HepG2 (cell line): ENCODE results near the gene SLC50A1.

ENCODE experiments used
- CHD4 ChIP-seq: fragments of 200-600 bp; sonication (generic); IDR thresholded peaks from 2 replicates; pipeline ENCODE4 v1.7.0; 2017; ENCODE audit warnings: mild to moderate bottlenecking, low read length, borderline replicate concordance
- CREB1 ChIP-seq, 2 experiments: fragments of 450-650 bp in 1 of 2; IDR thresholded peaks; 2 replicates each; pipeline ENCODE4 v1.6.1; 2016 to 2017; ENCODE audit warnings: control low read depth in 1 of 2, mild to moderate bottlenecking in 1 of 2, missing compliant biosample characterization in 1 of 2, missing genetic modification characterization in 1 of 2
- GLI4 ChIP-seq: sonication (generic); formaldehyde crosslinking; IDR thresholded peaks from 2 replicates; pipeline ENCODE4 v1.5.1; 2020; ENCODE audit warnings: missing genetic modification reagents, mild to moderate bottlenecking, moderate library complexity, borderline replicate concordance
- MAX ChIP-seq: IDR thresholded peaks from 2 replicates; pipeline ENCODE4 v1.6.1; 2012; ENCODE audit warnings: inconsistent platforms
- MZF1 ChIP-seq: sonication (generic); formaldehyde crosslinking; IDR thresholded peaks from 2 replicates; pipeline ENCODE4 v1.8.1; 2023; ENCODE audit warnings: mild to moderate bottlenecking, missing genetic modification reagents, borderline replicate concordance
- TF ChIP-seq, protein P1 (sequence below): sonication (generic); formaldehyde crosslinking; IDR thresholded peaks from 2 replicates; pipeline ENCODE4 v1.4.0; 2020; ENCODE audit warnings: missing genetic modification reagents
- TF ChIP-seq, protein P2 (sequence below): sonication (generic); formaldehyde crosslinking; IDR thresholded peaks from 2 replicates; pipeline ENCODE4 v1.5.0; 2020; ENCODE audit warnings: mild to moderate bottlenecking, missing genetic modification reagents, moderate library complexity

DNA sequence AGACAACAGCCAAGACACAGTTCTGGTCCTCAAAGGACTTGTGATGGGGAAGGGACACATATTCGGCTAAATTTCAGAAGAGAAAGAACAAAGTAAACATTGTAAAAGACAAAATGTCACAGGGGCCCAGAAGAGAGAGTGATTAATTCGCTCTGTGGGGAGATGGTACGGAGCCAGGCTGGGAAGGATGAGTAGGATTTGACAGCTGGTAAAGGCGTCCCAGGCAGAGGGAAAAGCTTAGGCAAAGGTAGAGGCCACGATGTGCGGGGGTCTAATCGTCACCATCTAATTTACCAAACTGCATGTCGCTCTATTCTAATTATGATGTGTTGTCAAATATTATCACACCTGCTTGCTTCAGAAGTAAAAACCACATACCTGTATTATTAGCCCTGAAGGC, 25.3 kb upstream of the SLC50A1 start:
- TF ChIP-seq CHD4, result no peak
- TF ChIP-seq, protein P1, sequence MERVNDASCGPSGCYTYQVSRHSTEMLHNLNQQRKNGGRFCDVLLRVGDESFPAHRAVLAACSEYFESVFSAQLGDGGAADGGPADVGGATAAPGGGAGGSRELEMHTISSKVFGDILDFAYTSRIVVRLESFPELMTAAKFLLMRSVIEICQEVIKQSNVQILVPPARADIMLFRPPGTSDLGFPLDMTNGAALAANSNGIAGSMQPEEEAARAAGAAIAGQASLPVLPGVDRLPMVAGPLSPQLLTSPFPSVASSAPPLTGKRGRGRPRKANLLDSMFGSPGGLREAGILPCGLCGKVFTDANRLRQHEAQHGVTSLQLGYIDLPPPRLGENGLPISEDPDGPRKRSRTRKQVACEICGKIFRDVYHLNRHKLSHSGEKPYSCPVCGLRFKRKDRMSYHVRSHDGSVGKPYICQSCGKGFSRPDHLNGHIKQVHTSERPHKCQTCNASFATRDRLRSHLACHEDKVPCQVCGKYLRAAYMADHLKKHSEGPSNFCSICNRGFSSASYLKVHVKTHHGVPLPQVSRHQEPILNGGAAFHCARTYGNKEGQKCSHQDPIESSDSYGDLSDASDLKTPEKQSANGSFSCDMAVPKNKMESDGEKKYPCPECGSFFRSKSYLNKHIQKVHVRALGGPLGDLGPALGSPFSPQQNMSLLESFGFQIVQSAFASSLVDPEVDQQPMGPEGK (CRISPR knock-in tag), result no peak
- no peak for TF ChIP-seq MZF1 (CRISPR knock-in tag)
- TF ChIP-seq GLI4 (CRISPR knock-in tag), result no peak
- TF ChIP-seq CREB1 (IDR thresholded peaks at IDR 0.05), result no peak
- no peak for TF ChIP-seq CREB1 (CRISPR knock-in tag; IDR thresholded peaks at IDR 0.05)
- no peak for TF ChIP-seq MAX
- TF ChIP-seq, protein P2, sequence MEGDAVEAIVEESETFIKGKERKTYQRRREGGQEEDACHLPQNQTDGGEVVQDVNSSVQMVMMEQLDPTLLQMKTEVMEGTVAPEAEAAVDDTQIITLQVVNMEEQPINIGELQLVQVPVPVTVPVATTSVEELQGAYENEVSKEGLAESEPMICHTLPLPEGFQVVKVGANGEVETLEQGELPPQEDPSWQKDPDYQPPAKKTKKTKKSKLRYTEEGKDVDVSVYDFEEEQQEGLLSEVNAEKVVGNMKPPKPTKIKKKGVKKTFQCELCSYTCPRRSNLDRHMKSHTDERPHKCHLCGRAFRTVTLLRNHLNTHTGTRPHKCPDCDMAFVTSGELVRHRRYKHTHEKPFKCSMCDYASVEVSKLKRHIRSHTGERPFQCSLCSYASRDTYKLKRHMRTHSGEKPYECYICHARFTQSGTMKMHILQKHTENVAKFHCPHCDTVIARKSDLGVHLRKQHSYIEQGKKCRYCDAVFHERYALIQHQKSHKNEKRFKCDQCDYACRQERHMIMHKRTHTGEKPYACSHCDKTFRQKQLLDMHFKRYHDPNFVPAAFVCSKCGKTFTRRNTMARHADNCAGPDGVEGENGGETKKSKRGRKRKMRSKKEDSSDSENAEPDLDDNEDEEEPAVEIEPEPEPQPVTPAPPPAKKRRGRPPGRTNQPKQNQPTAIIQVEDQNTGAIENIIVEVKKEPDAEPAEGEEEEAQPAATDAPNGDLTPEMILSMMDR (CRISPR knock-in tag), result no peak
